Retinal pigment epithelial cell (primary cell): ENCODE data around the gene SIPA1L3.

Source experiments
- DNase-seq: peaks from one replicate; pipeline ENCODE4 v3.0.0-alpha.2; 2010; ENCODE audit warnings: low read depth
- H3K4me3 ChIP-seq: 2 replicates; pipeline ENCODE4 v1.5.1; 2011; ENCODE audit warnings: mild to moderate bottlenecking, low read length, control low read depth, moderate library complexity
- TF ChIP-seq, protein P1 (sequence below): conservative IDR thresholded peaks from 2 replicates; pipeline ENCODE4 v1.5.1; 2011; ENCODE audit warnings: low read depth, low read length, control low read depth, inconsistent platforms

The SIPA1L3 gene

DNA sequence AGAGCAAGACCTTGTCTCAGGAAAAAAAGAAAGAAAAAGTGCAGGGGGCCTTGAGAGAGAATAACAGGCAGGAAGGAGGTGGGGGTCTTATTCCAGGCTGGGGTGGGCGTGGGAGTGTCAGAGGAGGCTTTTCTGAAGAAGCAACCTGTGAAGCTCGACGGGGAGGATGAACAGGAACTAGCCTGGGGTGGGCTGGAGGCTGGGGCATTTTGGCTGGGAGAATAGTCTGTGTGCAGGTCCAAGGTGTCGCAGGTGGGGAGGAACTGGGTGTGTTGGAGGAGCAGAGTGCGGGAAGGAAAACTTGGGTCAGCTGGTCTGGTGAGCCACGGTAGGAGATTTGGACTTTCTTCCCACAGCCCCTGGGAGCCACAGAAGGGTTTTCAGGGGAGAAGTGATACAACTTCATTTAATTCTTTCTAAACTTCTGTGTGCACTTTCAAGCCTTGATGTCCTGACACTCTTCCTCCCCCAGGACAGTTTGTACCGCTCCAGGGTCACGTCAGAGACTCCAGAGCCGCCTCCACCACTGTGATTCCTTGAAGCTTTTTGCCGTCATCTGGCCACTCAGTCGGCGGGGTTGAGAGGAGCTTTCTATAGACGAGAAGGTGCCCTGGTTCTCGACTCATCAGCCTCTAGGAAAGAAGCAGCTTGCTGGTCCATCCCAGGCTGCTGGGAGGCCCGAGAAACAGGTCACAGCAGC lies 138.7 kb downstream of the SIPA1L3 start:
- TF ChIP-seq, protein P1, sequence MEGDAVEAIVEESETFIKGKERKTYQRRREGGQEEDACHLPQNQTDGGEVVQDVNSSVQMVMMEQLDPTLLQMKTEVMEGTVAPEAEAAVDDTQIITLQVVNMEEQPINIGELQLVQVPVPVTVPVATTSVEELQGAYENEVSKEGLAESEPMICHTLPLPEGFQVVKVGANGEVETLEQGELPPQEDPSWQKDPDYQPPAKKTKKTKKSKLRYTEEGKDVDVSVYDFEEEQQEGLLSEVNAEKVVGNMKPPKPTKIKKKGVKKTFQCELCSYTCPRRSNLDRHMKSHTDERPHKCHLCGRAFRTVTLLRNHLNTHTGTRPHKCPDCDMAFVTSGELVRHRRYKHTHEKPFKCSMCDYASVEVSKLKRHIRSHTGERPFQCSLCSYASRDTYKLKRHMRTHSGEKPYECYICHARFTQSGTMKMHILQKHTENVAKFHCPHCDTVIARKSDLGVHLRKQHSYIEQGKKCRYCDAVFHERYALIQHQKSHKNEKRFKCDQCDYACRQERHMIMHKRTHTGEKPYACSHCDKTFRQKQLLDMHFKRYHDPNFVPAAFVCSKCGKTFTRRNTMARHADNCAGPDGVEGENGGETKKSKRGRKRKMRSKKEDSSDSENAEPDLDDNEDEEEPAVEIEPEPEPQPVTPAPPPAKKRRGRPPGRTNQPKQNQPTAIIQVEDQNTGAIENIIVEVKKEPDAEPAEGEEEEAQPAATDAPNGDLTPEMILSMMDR, result no peak
- no peak for DNase-seq
- H3K4me3 ChIP-seq, result no peak overlapping the region

DNA sequence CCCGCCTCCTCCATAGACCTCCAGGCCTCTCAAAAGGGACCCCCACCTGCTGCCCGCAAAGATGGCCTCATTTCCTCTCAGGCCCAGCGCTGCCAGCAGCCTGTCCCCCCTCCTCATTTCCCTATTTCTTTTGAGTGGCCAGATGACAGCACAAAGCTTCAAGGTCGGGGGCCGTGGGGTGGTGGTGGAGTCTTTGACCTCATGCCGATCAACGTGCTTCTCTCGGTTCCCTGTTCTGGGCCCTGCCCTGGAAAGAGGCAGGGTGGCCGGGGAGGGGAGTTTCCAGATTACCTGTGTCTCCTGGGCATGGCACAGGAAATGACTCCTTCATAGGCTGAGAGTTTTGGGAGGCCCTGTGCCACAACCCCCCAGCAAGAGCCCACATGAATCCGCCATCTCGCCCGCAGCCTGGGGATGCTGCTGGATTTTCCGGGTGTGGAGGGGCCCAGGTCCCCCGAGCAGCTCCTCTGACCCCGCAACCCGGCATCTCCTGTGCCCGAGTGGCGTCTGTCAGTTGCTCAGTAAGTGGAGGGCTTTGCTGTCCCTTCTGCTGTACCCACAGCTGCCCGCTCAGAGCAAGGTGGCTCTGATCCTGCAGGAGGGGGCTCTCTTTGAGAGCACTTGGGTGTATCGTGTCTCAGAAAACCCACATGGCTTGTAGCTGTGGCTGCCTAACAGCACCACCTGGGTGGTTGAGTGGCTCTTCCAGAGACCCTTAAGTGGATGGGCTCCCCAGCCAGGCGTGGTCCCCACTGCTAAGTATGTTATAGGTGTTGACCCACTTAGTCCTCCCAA lies 139.4 kb downstream of the SIPA1L3 start:
- TF ChIP-seq, protein P1, result no peak
- H3K4me3 ChIP-seq, result no peak overlapping the region
- no peak for DNase-seq

DNA sequence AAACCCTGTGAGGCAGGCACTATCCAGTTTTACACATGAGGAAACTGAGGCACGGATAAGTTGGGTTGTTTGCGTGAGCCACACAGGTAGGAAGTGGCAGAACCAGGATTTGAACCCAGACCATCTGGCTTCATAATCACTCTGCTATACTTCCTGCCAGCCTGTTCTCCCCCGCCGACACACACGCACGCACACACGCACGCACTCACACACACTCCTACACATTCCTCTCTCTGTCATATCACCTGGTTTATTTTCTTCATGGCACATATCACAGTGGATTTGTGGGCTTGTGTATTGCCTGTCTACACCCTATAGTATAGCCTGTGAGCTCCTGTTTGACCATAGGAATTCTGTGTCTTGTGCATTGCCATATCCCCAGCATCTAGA lies 140.0 kb downstream of the SIPA1L3 start:
- DNase-seq, result no peak
- TF ChIP-seq, protein P1, result no peak
- no peak overlapping the region for H3K4me3 ChIP-seq

DNA sequence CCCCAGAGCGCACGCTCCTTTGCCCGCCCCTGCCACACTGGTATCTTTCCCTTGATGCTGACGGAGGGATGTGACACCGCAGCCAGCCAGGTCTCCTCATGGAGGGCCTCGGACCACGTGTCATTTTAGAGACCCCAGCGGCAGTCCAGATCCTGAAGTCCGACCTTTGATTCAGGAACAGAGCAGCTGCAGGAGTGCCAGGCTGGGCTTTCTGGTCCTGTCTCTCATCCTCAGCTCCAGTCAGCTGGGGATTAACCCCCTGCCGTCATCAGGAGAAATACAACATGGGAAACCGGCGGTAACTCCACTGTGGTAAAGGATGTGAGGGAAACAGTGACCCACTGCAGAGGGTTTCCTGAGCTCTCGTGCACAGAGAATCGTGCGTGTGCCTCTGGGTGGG lies 140.6 kb downstream of the SIPA1L3 start:
- no peak overlapping the region for H3K4me3 ChIP-seq
- TF ChIP-seq, protein P1, result no peak
- DNase-seq, result no peak

DNA sequence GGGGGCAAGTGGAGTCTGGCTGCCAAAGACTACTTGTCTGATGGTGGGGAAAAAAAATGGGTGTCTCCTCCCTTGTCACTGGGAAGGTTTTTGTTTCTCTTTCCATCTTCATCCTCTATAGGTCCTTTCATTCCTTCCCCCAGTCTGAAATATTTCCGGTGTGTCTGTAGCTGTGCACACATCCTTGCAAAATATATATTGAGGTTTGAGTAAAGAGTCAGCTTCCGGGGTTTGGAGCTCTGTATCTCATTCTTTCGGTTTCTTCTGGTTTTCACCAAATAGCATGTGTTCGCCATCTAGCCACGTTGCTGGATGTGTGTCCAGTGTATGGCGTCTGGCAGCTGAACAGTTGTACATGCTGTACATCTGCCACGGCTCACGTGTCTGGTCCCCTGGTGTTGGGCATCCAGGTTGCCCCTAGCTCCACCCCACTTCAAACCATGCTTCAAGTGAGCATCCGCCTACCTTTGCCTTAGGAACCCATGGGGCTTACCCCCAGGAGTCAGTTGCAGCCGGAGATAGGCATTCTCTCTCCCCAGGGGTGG lies 142.2 kb downstream of the SIPA1L3 start:
- H3K4me3 ChIP-seq, result no peak overlapping the region

DNA sequence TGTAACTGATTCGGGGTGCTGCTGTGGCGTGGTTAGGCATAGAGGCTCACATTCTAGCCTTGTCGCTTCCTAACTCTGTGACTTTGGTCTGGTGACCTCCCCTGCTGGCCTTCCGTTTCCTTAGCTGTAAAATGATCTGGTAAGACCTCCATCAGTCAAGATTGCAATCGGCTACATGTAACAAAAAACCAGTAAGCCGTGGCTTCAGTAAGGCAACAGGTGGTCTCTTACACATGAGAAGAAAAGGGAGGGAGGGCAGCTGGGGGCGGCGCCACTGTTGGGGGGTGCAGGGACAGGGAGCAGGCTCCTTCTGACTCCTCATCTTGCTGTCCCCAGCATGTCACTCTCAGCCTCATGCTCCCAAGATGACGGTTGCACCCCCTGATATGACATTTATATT lies 148.0 kb downstream of the SIPA1L3 start:
- TF ChIP-seq, protein P1, result no peak
- no peak overlapping the region for H3K4me3 ChIP-seq
- no peak for DNase-seq

More for the DNA sequence above, 142.2 kb downstream of the SIPA1L3 start:
- no peak for DNase-seq
- TF ChIP-seq, protein P1, result no peak
